Measurements from ENCODE around the gene CCDC148. TPM values are rescaled to one million over a fixed set of nuclear protein-coding genes. Genes with fewer than 3 reads are reported as not detected.

Gene CCDC148
- total and polyA plus RNA-seq, 10 of the 15 experiments (the other 5 are each of a cell fraction or from before 2014, with no cell fraction given), result 0.07 to 0.30 (median 0.18) TPM; not detected in 7

DNA sequence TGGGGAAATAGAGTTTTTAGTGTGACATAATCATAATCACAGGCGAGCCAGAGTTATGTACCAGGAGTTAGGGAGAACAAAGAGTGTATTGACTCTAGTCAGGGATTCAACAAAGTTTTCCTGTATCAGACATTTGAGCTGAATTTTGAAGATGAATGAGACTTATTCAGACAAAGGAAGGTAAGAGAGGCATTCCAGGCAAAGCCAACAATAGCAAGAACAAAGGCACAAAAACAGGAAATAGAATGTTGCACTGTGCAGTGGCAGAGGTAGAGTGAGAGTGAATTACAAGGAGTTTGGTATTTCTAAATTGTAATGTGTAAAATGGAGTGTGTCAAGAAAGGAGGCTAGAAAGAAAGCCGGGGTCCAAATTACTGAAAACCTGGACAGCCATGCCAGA lies 156.2 kb downstream of the CCDC148 start (continued):
- TF ChIP-seq, protein P1, sequence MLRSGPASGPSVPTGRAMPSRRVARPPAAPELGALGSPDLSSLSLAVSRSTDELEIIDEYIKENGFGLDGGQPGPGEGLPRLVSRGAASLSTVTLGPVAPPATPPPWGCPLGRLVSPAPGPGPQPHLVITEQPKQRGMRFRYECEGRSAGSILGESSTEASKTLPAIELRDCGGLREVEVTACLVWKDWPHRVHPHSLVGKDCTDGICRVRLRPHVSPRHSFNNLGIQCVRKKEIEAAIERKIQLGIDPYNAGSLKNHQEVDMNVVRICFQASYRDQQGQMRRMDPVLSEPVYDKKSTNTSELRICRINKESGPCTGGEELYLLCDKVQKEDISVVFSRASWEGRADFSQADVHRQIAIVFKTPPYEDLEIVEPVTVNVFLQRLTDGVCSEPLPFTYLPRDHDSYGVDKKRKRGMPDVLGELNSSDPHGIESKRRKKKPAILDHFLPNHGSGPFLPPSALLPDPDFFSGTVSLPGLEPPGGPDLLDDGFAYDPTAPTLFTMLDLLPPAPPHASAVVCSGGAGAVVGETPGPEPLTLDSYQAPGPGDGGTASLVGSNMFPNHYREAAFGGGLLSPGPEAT (IDR thresholded peaks at IDR 0.05; ENCODE audit: low read depth), result no peak
- TF ChIP-seq, protein P2, sequence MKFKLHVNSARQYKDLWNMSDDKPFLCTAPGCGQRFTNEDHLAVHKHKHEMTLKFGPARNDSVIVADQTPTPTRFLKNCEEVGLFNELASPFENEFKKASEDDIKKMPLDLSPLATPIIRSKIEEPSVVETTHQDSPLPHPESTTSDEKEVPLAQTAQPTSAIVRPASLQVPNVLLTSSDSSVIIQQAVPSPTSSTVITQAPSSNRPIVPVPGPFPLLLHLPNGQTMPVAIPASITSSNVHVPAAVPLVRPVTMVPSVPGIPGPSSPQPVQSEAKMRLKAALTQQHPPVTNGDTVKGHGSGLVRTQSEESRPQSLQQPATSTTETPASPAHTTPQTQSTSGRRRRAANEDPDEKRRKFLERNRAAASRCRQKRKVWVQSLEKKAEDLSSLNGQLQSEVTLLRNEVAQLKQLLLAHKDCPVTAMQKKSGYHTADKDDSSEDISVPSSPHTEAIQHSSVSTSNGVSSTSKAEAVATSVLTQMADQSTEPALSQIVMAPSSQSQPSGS (IDR thresholded peaks at IDR 0.05; ENCODE audit: low read length), result no peak
- TF ChIP-seq MTA3 (IDR thresholded peaks at IDR 0.05; ENCODE audit: borderline replicate concordance, low read length), result no peak

DNA sequence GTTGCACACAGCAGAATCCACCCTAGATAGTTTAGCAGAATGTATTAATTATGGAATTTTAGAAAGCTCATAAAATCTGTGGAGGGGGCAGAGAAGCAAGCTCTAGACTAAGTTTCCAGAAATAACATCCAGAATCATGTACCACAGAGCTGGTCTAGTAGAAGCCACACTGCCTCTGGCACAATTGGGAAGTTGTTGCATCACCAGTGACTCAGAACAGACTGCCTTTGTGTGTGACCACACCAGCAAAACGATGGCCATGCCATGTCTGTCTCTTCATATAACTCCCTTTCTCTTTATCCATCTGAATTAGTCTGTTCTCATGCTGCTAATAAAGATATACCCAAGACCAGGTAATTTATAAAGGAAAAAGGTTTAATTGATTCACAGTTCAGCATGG lies 158.9 kb downstream of the CCDC148 start:
- SMC1A ChIA-PET (ENCODE audit: uncharacterized antibody, unreplicated experiment), result interaction anchor here (0.6 kb wide), 1 partner anchor 446 kb away, joined by 3 read pairs; no protein-coding TSS in a partner anchor
- intact Hi-C loops (cut with micrococcal nuclease; ENCODE audit: unreplicated experiment) (no loop called here), in situ Hi-C loops (cut with MboI) (no loop called here)
- Histone ChIP-seq H3K9me3 (replicated peaks; ENCODE audit: control insufficient read depth, insufficient read depth, low read length) (no peaks in the 10 kb centered on the region), H3K4me1 (ENCODE audit: control insufficient read depth, insufficient read depth, low read length) (no peaks in the 10 kb centered on the region), H3K4me3 (no peak overlapping the region), H3K9ac (ENCODE audit: control insufficient read depth, insufficient read depth, low read length) (no peak overlapping the region), H3K36me3 (ENCODE audit: control insufficient read depth in 2 of 2, insufficient read depth in 2 of 2, low read length in 1 of 2) (no peaks in the 10 kb centered on the region), H3K27me3 (replicated peaks in 1 of 2; ENCODE audit: control insufficient read depth in 2 of 2, insufficient read depth in 2 of 2, low read length in 1 of 2) (no peaks in the 10 kb centered on the region), H3K27ac (ENCODE audit: control insufficient read depth, insufficient read depth) (no peak overlapping the region), H3K4me2 (ENCODE audit: control insufficient read depth, insufficient read depth) (no peak overlapping the region), H4K20me1 (ENCODE audit: control insufficient read depth, insufficient read depth) (no peaks in the 10 kb centered on the region), H2AFZ (ENCODE audit: control insufficient read depth, low read depth, low read length) (no peak overlapping the region), H3K79me2 (ENCODE audit: control insufficient read depth, insufficient read depth, low read length) (no peaks in the 10 kb centered on the region)
- no TSS peak for BruUV-seq (replicated peaks)
- DNase-seq (ENCODE audit: low read depth, low spot score), result no peak
- CTCF ChIA-PET, result no interaction called here
- POLR2A ChIA-PET, result no interaction called here
- FAIRE-seq, result no peak
- RAD21 ChIA-PET (ENCODE audit: unreplicated experiment), result no interaction called here
- 0% methylated on average over 1 of the region's 1 CpG for WGBS (ENCODE audit: insufficient coverage, insufficient replicate concordance, low lambda C conversion rate, missing lambda C conversion rate)
- no peak for ATAC-seq
- TF ChIP-seq HDAC6 (IDR thresholded peaks at IDR 0.05; ENCODE audit: unreplicated experiment), result no peak
- TF ChIP-seq IKZF2 (IDR thresholded peaks at IDR 0.05), result no peak
- TF ChIP-seq, protein P3, sequence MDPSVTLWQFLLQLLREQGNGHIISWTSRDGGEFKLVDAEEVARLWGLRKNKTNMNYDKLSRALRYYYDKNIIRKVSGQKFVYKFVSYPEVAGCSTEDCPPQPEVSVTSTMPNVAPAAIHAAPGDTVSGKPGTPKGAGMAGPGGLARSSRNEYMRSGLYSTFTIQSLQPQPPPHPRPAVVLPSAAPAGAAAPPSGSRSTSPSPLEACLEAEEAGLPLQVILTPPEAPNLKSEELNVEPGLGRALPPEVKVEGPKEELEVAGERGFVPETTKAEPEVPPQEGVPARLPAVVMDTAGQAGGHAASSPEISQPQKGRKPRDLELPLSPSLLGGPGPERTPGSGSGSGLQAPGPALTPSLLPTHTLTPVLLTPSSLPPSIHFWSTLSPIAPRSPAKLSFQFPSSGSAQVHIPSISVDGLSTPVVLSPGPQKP (IDR thresholded peaks at IDR 0.05; ENCODE audit: low read depth, low read length), result no peak
- TF ChIP-seq, protein P4, sequence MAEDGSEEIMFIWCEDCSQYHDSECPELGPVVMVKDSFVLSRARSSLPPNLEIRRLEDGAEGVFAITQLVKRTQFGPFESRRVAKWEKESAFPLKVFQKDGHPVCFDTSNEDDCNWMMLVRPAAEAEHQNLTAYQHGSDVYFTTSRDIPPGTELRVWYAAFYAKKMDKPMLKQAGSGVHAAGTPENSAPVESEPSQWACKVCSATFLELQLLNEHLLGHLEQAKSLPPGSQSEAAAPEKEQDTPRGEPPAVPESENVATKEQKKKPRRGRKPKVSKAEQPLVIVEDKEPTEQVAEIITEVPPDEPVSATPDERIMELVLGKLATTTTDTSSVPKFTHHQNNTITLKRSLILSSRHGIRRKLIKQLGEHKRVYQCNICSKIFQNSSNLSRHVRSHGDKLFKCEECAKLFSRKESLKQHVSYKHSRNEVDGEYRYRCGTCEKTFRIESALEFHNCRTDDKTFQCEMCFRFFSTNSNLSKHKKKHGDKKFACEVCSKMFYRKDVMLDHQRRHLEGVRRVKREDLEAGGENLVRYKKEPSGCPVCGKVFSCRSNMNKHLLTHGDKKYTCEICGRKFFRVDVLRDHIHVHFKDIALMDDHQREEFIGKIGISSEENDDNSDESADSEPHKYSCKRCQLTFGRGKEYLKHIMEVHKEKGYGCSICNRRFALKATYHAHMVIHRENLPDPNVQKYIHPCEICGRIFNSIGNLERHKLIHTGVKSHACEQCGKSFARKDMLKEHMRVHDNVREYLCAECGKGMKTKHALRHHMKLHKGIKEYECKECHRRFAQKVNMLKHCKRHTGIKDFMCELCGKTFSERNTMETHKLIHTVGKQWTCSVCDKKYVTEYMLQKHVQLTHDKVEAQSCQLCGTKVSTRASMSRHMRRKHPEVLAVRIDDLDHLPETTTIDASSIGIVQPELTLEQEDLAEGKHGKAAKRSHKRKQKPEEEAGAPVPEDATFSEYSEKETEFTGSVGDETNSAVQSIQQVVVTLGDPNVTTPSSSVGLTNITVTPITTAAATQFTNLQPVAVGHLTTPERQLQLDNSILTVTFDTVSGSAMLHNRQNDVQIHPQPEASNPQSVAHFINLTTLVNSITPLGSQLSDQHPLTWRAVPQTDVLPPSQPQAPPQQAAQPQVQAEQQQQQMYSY (CRISPR knock-in tag; IDR thresholded peaks at IDR 0.05), result no peak
- no peak for TF ChIP-seq TCF3 (IDR thresholded peaks at IDR 0.05; ENCODE audit: borderline replicate concordance, insufficient read depth, low read depth, low read length)
- TF ChIP-seq, protein P5, sequence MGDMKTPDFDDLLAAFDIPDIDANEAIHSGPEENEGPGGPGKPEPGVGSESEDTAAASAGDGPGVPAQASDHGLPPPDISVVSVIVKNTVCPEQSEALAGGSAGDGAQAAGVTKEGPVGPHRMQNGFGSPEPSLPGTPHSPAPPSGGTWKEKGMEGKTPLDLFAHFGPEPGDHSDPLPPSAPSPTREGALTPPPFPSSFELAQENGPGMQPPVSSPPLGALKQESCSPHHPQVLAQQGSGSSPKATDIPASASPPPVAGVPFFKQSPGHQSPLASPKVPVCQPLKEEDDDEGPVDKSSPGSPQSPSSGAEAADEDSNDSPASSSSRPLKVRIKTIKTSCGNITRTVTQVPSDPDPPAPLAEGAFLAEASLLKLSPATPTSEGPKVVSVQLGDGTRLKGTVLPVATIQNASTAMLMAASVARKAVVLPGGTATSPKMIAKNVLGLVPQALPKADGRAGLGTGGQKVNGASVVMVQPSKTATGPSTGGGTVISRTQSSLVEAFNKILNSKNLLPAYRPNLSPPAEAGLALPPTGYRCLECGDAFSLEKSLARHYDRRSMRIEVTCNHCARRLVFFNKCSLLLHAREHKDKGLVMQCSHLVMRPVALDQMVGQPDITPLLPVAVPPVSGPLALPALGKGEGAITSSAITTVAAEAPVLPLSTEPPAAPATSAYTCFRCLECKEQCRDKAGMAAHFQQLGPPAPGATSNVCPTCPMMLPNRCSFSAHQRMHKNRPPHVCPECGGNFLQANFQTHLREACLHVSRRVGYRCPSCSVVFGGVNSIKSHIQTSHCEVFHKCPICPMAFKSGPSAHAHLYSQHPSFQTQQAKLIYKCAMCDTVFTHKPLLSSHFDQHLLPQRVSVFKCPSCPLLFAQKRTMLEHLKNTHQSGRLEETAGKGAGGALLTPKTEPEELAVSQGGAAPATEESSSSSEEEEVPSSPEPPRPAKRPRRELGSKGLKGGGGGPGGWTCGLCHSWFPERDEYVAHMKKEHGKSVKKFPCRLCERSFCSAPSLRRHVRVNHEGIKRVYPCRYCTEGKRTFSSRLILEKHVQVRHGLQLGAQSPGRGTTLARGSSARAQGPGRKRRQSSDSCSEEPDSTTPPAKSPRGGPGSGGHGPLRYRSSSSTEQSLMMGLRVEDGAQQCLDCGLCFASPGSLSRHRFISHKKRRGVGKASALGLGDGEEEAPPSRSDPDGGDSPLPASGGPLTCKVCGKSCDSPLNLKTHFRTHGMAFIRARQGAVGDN (IDR thresholded peaks at IDR 0.05), result no peak
